Activated naive CD8-positive, alpha-beta T cell treated with anti-CD3 and anti-CD28 coated beads, Interleukin-2, amount 10 ng/mL, durations not matched to agents 7 days and 5 days (primary cell): Measurements from ENCODE around the gene PPP2R2D. TPM values are rescaled to one million over a fixed set of nuclear protein-coding genes. Genes with fewer than 3 reads are reported as not detected.
A peak's percentile ranks its signal among the peaks of the same experiment; 100 is the strongest.
"Not testable (repeated sequence)": the region's sequence is repeated elsewhere in the genome, so short reads cannot be mapped to it uniquely, and the experiment has no call there.

ENCODE experiments used
- ATAC-seq: fragments of 150-1000 bp; cut with Tn5 transposase; one replicate; pipeline ENCODE4 v1.10.0; 2021; ENCODE audit warnings: low read depth, moderate library complexity
- POLR2A ChIA-PET: fragments of 350-600 bp; sonication (Branson Sonifier 250); formaldehyde crosslinking; loops from one replicate; lab custom pipeline; 2021; ENCODE audit warnings: antibody characterized with exemption; lab: Charles Lee
- DNase-seq: peaks from one replicate; pipeline ENCODE4 v3.0.0; 2021
- H3K27ac Mint-ChIP-seq: one replicate; pipeline ENCODE4 v1.8.0; 2022; ENCODE audit warnings: mild to moderate bottlenecking, mixed read lengths
- H3K27me3 Mint-ChIP-seq: one replicate; pipeline ENCODE4 v1.8.0; 2022; ENCODE audit warnings: mild to moderate bottlenecking, moderate library complexity, mixed read lengths
- H3K36me3 Mint-ChIP-seq: one replicate; pipeline ENCODE4 v1.8.0; 2021; ENCODE audit warnings: mild to moderate bottlenecking, mixed read lengths
- H3K4me1 Mint-ChIP-seq: one replicate; pipeline ENCODE4 v1.8.0; 2021; ENCODE audit warnings: mixed read lengths
- H3K4me3 Mint-ChIP-seq: one replicate; pipeline ENCODE4 v1.8.0; 2022; ENCODE audit warnings: mild to moderate bottlenecking, moderate library complexity, mixed read lengths
- H3K9me3 Mint-ChIP-seq: one replicate; pipeline ENCODE4 v1.8.0; 2021; ENCODE audit warnings: mixed read lengths
- total RNA-seq, 2 experiments: library from RNA; stranded (reverse); gene quantifications; one replicate each; pipeline ENCODE4 v1.2.3, GENCODE V29; 2021

The PPP2R2D gene
- total RNA-seq, 2 experiments from 2014 or later: 39.9 to 45.6 TPM

- POLR2A ChIA-PET: interaction anchor here (1.1 kb wide), 1 partner anchor 13 kb away, joined by 3 read pairs; no protein-coding TSS in a partner anchor
- no peak overlapping the region for H3K27ac Mint-ChIP-seq
- no peaks in the 10 kb centered on the region for H3K9me3 Mint-ChIP-seq
- H3K36me3 Mint-ChIP-seq: peaks cover 19% of the 10 kb centered on the region
- DNase-seq (no peak), ATAC-seq (no peak)
- peaks cover 2% of the 10 kb centered on the region for H3K4me1 Mint-ChIP-seq
- no peak overlapping the region for H3K4me3 Mint-ChIP-seq
- H3K27me3 Mint-ChIP-seq: no peaks in the 10 kb centered on the region
Measured at GRCh38 chr10:131947631-131948347, 47.0 kb downstream of the PPP2R2D start.

DNA sequence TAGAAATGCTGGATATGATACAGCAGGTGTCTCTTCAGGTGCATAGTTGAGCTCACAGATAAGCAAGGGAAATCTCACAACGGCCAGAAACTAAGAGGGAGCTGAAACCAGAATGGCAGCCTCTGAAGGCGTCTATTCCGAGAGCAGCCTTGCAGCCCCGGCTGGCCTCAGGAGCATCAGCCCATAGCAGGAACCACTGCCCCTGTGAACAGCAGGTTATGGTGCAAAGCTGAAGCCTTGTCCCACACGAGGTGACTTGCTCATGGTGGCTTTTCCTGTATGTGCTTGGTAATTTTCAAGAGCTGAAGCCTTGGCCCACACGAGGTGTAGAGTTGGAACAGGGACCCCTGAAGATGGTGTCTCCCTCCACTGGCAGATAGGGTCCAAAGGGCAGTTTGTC lies 47.7 kb downstream of the PPP2R2D start:
- peaks cover 19% of the 10 kb centered on the region for H3K36me3 Mint-ChIP-seq
- H3K4me1 Mint-ChIP-seq: no peaks in the 10 kb centered on the region
- ATAC-seq: no peak
- DNase-seq: no peak
- no peaks in the 10 kb centered on the region for H3K9me3 Mint-ChIP-seq
- POLR2A ChIA-PET: no interaction called here
- H3K27ac Mint-ChIP-seq: no peak overlapping the region
- H3K4me3 Mint-ChIP-seq: no peak overlapping the region
- no peaks in the 10 kb centered on the region for H3K27me3 Mint-ChIP-seq

DNA sequence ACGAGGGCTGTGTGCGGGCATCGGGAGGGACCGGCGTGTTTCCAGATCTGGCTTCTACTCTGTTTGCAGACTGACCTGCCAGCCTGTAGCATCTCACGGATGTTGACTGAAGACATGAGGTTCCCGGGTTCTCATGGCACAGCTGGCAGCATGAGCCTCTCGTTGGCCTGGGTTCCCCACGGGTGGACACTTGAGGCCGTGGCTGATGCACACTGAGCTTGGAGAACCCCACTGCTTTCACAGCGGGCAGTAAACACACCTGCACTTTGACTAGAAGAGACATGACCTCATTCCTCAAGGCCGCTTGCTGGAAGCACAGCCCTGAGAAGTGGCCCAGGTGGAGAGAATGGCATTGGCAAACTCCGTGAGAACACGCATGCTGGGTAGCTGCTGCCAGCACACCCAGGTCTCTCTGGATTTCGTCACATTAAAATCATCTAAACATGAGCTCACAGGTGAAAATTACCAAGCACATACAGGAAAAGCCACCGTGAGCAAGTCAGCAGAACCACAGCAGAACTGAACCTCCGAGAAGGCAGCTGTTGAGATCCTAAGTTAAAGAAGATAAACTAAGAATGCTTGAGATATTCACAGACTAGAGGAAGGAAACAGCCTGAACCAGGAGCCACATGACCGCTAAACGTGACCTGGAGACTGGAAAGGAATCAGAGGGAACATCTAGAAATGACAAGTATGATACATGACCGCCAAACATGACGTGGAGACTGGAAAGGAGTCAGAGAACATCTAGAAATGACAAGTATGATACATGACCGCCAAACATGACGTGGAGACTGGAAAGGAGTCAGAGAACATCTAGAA lies 48.4 kb downstream of the PPP2R2D start:
- H3K4me3 Mint-ChIP-seq: no peak overlapping the region
- no peaks in the 10 kb centered on the region for H3K9me3 Mint-ChIP-seq
- DNase-seq (no peak), ATAC-seq (no peak)
- peaks cover 19% of the 10 kb centered on the region for H3K36me3 Mint-ChIP-seq
- H3K4me1 Mint-ChIP-seq: no peaks in the 10 kb centered on the region
- no peaks in the 10 kb centered on the region for H3K27me3 Mint-ChIP-seq
- POLR2A ChIA-PET: no interaction called here
- no peak overlapping the region for H3K27ac Mint-ChIP-seq

DNA sequence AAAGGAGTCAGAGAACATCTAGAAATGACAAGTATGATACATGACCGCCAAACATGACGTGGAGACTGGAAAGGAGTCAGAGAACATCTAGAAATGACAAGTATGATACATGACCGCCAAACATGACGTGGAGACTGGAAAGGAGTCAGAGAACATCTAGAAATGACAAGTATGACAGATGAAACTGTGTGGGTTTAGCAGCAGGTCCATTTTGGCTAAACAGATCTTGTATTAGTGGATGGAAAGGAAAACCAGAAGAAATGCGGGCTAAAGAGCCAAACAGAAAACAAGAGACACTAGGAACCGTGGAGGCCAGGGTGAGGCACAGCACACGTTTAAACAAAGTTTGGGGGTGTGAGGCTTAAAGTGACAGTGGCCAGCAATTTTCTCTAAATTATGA lies 49.1 kb downstream of the PPP2R2D start:
- POLR2A ChIA-PET, ATAC-seq, DNase-seq, H3K4me1 Mint-ChIP-seq, H3K4me3 Mint-ChIP-seq, H3K27ac Mint-ChIP-seq, H3K27me3 Mint-ChIP-seq, H3K9me3 Mint-ChIP-seq: not testable (repeated sequence)
- peaks cover 19% of the 10 kb centered on the region for H3K36me3 Mint-ChIP-seq

- H3K4me3 Mint-ChIP-seq: no peak overlapping the region
- ATAC-seq (no peak), DNase-seq (no peak)
- no peaks in the 10 kb centered on the region for H3K27me3 Mint-ChIP-seq
- peaks cover 2% of the 10 kb centered on the region for H3K4me1 Mint-ChIP-seq
- peaks cover 26% of the 10 kb centered on the region for H3K36me3 Mint-ChIP-seq
- POLR2A ChIA-PET: interaction anchor here (0.6 kb wide), 1 partner anchor 26 kb away, joined by 3 read pairs; no protein-coding TSS in a partner anchor
- no peak overlapping the region for H3K27ac Mint-ChIP-seq
- no peaks in the 10 kb centered on the region for H3K9me3 Mint-ChIP-seq
Measured at GRCh38 chr10:131954356-131954965, 53.7 kb downstream of the PPP2R2D start.

GRCh38 chr10:131955591-131956340 lies 55.0 kb downstream of the PPP2R2D start:
- POLR2A ChIA-PET: no interaction called here
- Mint-ChIP-seq H3K27me3 (no peaks in the 10 kb centered on the region), H3K36me3 (peaks cover 25% of the 10 kb centered on the region), H3K4me3 (no peak overlapping the region), H3K9me3 (no peaks in the 10 kb centered on the region), H3K27ac (no peak overlapping the region), H3K4me1 (peaks cover 2% of the 10 kb centered on the region)
- DNase-seq: no peak
- ATAC-seq: no peak

- H3K9me3 Mint-ChIP-seq: no peaks in the 10 kb centered on the region
- no peaks in the 10 kb centered on the region for H3K27me3 Mint-ChIP-seq
- DNase-seq (no peak), ATAC-seq (no peak)
- H3K36me3 Mint-ChIP-seq: peaks cover 22% of the 10 kb centered on the region
- no peak overlapping the region for H3K4me3 Mint-ChIP-seq
- POLR2A ChIA-PET: no interaction called here
- peaks cover 9% of the 10 kb centered on the region for H3K4me1 Mint-ChIP-seq
- H3K27ac Mint-ChIP-seq: no peak overlapping the region
Measured at GRCh38 chr10:131959841-131960240, 59.0 kb downstream of the PPP2R2D start.

DNA sequence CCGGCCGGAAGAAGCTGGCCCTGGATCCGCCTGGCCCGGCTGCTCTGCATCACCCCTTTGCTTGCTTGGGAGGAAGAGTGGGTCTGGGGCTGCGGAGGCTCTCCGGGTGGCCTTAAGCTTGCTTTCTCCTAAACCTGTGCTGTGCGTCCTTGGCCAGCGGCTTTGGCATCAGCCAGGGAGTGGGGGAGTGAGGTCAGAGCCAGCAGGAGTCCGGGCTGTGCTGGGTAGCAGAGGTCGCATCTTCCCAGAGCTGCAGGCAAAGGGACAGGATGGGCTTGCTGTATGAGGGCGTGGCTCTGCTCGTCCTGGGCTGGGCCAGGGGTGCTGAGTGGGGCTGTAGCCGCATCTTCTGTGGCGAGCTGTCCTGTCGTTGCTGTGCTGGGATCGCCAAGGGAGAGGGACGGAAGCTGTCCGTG lies 59.8 kb downstream of the PPP2R2D start:
- Mint-ChIP-seq H3K36me3 (peaks cover 18% of the 10 kb centered on the region), H3K9me3 (no peaks in the 10 kb centered on the region), H3K4me1 (peaks cover 14% of the 10 kb centered on the region), H3K27ac (no peak overlapping the region), H3K27me3 (no peaks in the 10 kb centered on the region), H3K4me3 (no peak overlapping the region)
- POLR2A ChIA-PET: no interaction called here
- DNase-seq (no peak), ATAC-seq (no peak)

DNA sequence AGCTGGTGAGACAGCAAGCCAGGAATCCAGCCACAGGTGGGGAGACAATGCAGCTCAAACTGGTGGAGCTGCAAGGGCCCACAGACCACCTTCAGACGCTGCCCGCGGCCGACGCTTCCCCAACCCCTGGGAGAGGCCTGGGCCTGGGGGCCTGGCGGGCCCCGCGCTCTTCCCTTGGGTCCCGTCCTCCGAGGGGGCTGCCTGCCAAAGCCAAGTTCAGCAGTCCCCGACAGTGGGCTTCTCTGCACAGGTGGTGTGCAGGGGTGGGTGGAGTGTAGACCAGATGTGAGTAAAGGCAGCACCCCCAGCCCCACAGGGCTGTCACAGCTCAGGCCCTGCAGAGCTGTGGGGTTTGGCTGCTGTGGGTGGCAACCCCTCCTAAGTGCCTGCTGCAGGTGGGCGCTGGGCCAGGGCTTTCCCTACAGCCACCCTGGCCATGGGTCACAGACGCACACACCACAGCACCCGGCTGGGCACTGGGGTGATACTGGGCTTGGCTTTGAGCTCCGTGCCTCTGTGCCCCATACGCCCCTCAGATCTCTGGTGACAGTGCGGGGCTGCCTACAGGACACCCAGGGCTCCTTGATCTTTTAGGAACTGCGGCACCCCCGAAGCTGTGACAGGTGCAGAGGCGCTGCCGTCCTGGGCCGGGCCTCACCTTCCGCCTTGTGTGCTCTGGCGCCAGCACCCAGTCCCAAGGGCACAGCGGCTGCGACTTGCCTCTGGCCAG lies 60.4 kb downstream of the PPP2R2D start:
- Mint-ChIP-seq H3K4me3 (no peak overlapping the region), H3K9me3 (no peaks in the 10 kb centered on the region), H3K27me3 (no peaks in the 10 kb centered on the region), H3K27ac (no peak overlapping the region), H3K36me3 (peaks cover 17% of the 10 kb centered on the region), H3K4me1 (peaks cover 18% of the 10 kb centered on the region)
- DNase-seq (no peak), ATAC-seq (no peak)
- POLR2A ChIA-PET: no interaction called here

DNA sequence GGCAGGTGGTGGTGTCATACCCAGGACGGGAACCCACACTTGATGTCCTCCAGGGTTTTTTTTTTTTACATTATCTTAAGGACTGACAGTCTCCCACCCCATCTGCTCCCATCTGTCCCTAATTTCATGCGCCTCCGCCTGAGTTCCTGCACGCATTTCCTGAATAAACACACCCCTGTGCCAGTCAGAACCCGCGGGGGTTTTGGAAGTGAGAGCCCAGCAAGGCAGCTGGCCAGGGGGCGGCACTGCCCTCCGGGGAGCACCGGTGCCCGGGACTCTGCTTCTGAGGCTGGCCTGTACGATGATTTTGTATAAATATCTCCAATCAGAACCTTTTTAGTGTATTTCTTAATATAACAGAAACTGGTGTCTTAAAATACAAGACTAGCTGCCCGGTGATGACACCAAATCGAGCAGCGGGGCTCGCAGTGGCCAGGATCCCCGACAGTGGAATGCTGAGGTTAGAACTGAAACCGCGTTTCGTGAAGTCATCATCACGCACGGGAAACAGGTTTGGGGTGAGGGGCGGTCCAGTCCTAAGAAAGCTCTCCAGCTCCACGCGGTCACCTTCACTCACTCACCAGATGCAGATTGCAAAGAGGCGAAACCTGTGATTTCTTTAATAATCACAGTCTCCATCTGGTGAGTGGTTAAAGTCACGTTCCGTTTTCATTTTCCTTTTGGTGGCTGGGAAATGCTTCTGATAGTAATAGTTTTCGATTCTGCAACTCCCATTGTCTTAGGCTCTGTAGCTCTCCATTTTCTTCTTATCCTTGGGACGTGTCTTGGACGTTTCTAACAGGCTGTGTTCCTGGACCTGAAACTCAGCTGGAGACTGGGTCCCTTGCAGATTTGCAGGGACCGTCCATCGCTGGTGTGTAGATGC lies 61.2 kb downstream of the PPP2R2D start:
- H3K36me3 Mint-ChIP-seq: peaks cover 16% of the 10 kb centered on the region
- H3K4me1 Mint-ChIP-seq: peaks cover 18% of the 10 kb centered on the region
- DNase-seq (no peak), ATAC-seq (no peak)
- POLR2A ChIA-PET: no interaction called here
- no peaks in the 10 kb centered on the region for H3K9me3 Mint-ChIP-seq
- H3K4me3 Mint-ChIP-seq: peak overlapping the region; percentile 37
- H3K27me3 Mint-ChIP-seq: no peaks in the 10 kb centered on the region
- no peak overlapping the region for H3K27ac Mint-ChIP-seq

DNA sequence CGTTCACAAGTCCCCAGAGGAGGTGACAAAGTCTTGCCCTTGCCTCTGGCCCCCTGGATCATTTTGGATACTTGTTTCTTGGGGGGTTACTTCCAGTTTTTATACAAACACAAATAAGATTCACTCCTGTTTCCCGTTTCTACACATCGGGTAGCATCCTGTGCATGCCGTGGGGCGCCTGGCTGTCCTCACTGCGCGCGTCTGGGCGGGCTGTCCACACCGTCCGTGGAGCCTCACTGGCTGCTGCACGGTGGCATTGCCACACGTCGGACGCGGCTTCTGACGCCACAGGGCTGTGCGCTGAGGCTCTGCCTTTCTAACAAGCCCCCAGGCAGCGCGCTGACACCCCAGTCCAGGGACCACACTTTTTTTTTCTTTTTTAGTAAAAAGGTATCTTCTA lies 62.5 kb downstream of the PPP2R2D start:
- peaks cover 12% of the 10 kb centered on the region for H3K36me3 Mint-ChIP-seq
- ATAC-seq (no peak), DNase-seq (no peak)
- no peaks in the 10 kb centered on the region for H3K9me3 Mint-ChIP-seq
- no peak overlapping the region for H3K27ac Mint-ChIP-seq
- POLR2A ChIA-PET: no interaction called here
- H3K4me1 Mint-ChIP-seq: peaks cover 16% of the 10 kb centered on the region
- H3K27me3 Mint-ChIP-seq: no peaks in the 10 kb centered on the region
- no peak overlapping the region for H3K4me3 Mint-ChIP-seq

- Mint-ChIP-seq H3K27ac (peak overlapping the region; percentile 11), H3K9me3 (no peaks in the 10 kb centered on the region), H3K27me3 (no peaks in the 10 kb centered on the region), H3K36me3 (peaks cover 15% of the 10 kb centered on the region), H3K4me1 (peaks cover 16% of the 10 kb centered on the region), H3K4me3 (no peak overlapping the region)
- POLR2A ChIA-PET: no interaction called here
- ATAC-seq (no peak), DNase-seq (no peak)
Measured at GRCh38 chr10:131963811-131964210, 63.0 kb downstream of the PPP2R2D start.
